ENCODE measurements around the gene CSAG2.
"Not testable (repeated sequence)": the region's sequence is repeated elsewhere in the genome, so short reads cannot be mapped to it uniquely, and the experiment has no call there.

GRCh38 chrX:152700390-152700789, 8.7 kb downstream of the CSAG2 start:
- TF ChIP-seq CTCF (conservative IDR thresholded peaks at IDR 0.05 in 1 of 2, IDR thresholded peaks at IDR 0.05 in 1 of 2; ENCODE audit: extremely low read depth in 1 of 2, insufficient read depth in 1 of 2, low read depth in 1 of 2, low read length in 2 of 2); EZH2 (IDR thresholded peaks at IDR 0.05; ENCODE audit: borderline replicate concordance, low read length): not testable (repeated sequence)
